ENCODE data around the gene PYM1. TPM values are rescaled to one million over a fixed set of nuclear protein-coding genes. Genes with fewer than 3 reads are reported as not detected.
"Not testable (repeated sequence)": the region's sequence is repeated elsewhere in the genome, so short reads cannot be mapped to it uniquely, and the experiment has no call there.

The PYM1 gene
- total RNA-seq, 4 donors from 2014 or later = 28.6 to 48.2 (median 43.7) TPM

DNA sequence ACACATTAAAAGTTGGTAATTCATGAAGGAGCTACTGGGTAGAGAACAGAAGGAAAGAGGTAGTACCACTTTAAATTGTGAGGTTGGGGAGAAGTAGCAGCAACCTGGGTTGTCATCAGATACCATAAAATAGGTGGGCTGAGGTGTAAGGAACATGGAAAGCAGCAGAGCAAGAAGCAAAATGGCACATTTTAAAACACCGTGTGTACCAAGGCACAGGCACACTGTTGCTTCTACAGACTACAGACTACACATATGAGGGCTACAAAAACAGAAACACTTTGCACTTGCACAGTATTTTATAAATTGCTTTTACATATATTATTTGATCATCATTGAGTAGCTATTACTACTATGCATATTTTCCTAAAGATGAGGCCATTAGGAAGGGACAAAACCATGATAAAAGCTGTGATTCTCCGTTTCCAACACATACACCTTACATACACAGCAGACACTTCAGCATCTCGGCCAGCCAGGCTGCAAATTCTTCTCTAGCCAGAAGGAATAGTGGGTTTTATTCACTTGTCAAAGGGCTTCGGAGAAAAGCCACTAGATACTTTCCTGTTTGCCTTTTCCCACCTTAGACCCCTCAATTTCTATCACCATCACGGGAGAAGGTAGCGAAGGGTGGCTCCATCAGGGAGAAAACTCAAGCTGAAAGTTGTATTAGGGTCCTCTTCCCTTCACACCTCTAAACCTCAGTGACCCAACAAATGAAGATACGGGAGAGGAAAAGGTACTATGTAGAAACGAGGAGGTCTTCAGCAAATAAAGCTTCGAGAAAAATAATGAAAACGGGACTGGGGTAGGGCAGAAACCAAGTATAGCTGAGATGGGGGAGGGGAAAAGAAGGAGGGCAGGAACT, 1.6 kb downstream of the PYM1 start:
- intact Hi-C loops (cut with DNase I) = no loop called here
- TF ChIP-seq, protein P1, sequence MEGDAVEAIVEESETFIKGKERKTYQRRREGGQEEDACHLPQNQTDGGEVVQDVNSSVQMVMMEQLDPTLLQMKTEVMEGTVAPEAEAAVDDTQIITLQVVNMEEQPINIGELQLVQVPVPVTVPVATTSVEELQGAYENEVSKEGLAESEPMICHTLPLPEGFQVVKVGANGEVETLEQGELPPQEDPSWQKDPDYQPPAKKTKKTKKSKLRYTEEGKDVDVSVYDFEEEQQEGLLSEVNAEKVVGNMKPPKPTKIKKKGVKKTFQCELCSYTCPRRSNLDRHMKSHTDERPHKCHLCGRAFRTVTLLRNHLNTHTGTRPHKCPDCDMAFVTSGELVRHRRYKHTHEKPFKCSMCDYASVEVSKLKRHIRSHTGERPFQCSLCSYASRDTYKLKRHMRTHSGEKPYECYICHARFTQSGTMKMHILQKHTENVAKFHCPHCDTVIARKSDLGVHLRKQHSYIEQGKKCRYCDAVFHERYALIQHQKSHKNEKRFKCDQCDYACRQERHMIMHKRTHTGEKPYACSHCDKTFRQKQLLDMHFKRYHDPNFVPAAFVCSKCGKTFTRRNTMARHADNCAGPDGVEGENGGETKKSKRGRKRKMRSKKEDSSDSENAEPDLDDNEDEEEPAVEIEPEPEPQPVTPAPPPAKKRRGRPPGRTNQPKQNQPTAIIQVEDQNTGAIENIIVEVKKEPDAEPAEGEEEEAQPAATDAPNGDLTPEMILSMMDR (IDR thresholded peaks at IDR 0.05) = no peak
- no peak for TF ChIP-seq POLR2A (IDR thresholded peaks at IDR 0.05)
- DNase-seq = no peak
- Histone ChIP-seq H3K9me3 (no peaks in the 10 kb centered on the region), H3K27ac (peak overlapping the region; percentile 93 to 96 (median 95)), H3K4me3 (replicated peaks in 1 of 3) (peak overlapping the region; percentile 31 to 85 (median 69)), H3K27me3 (no peaks in the 10 kb centered on the region), H3K36me3 (peaks cover 0 to 3% of the 10 kb centered on the region in 2 donors), H3K4me1 (peaks cover 4 to 31% of the 10 kb centered on the region in 2 donors)
- WGBS, 2 donors = 12 to 13% methylated on average over 10 of the region's 10 CpGs

GRCh38 chr12:55925371-55925770, 2.3 kb downstream of the PYM1 start:
- DNase-seq = no peak
- H3K27me3 ChIP-seq = no peaks in the 10 kb centered on the region
- peaks cover 0 to 23% of the 10 kb centered on the region in 2 donors for H3K4me1 ChIP-seq
- H3K27ac ChIP-seq = no peak overlapping the region
- no peak overlapping the region for H3K4me3 ChIP-seq (replicated peaks in 1 of 3)
- intact Hi-C loops (cut with DNase I) = no loop called here
- 86 to 88% methylated on average over 4 of the region's 4 CpGs for WGBS, 2 donors
- no peaks in the 10 kb centered on the region for H3K9me3 ChIP-seq
- TF ChIP-seq POLR2A (IDR thresholded peaks at IDR 0.05) = no peak
- TF ChIP-seq, protein P1 (IDR thresholded peaks at IDR 0.05) = no peak
- H3K36me3 ChIP-seq = peaks cover 0 to 3% of the 10 kb centered on the region in 2 donors

DNA sequence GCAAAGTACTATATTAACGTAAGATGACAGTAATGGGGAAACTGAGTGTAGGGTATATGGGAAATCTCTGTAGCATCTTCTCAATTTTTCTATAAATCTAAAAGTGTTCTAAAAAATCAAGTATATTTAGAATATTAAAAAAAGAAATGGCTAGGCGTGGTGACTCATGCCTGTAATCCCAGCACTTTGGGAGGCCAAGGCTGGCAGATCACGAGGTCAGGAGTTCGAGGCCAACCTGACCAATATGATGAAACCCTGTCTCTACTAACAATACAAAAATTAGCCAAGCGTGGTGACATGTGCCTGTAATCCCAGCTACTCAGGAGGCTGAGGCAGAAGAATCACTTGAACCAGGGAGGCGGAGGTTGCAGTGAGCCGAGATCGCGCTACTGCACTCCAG, 4.0 kb downstream of the PYM1 start:
- peaks cover 0 to 17% of the 10 kb centered on the region in 2 donors for H3K4me1 ChIP-seq
- H3K27ac ChIP-seq; intact Hi-C loops (cut with DNase I); DNase-seq; H3K9me3 ChIP-seq; H3K27me3 ChIP-seq; H3K36me3 ChIP-seq; H3K4me3 ChIP-seq (replicated peaks in 1 of 3): not testable (repeated sequence)
- WGBS, 2 donors = 90 to 91% methylated on average over 9 of the region's 9 CpGs

DNA sequence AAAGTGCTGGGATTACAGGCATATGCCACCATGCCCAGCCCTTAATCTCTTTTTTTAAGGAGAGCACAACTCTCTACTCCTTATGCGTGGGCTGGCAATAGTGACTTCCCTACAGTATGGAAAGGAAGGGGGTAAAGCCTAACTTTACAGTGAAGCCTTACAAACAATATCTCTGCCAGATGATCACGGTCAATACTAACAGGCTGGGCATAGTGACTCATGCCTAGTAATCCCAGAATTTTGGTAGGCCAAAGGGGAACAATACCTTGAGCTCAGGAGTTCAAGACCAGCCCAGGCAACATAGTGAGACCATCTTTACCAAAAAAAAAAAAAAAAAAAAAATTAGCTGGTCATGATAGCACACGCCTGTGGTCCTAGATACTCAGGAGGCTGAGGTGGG, 5.6 kb downstream of the PYM1 start:
- Histone ChIP-seq H3K9me3 (no peaks in the 10 kb centered on the region), H3K4me1 (peaks cover 0 to 10% of the 10 kb centered on the region in 2 donors), H3K4me3 (replicated peaks in 1 of 3) (no peak overlapping the region), H3K27me3 (no peaks in the 10 kb centered on the region), H3K27ac (no peak overlapping the region), H3K36me3 (peaks cover 0 to 3% of the 10 kb centered on the region in 2 donors)
- TF ChIP-seq, protein P1 (IDR thresholded peaks at IDR 0.05) = no peak
- TF ChIP-seq POLR2A (IDR thresholded peaks at IDR 0.05) = no peak
- 89 to 96% methylated on average over 3 of the region's 3 CpGs for WGBS, 2 donors
- no peak for DNase-seq
- intact Hi-C loops (cut with DNase I) = no loop called here

- H3K9me3 ChIP-seq; DNase-seq; H3K27me3 ChIP-seq; H3K36me3 ChIP-seq; H3K27ac ChIP-seq; intact Hi-C loops (cut with DNase I); H3K4me3 ChIP-seq (replicated peaks in 1 of 3): not testable (repeated sequence)
- WGBS, 2 donors = 94 to 96% methylated on average over 3 of the region's 3 CpGs
- peaks cover 7 to 12% of the 10 kb centered on the region in 2 donors for H3K4me1 ChIP-seq
Measured at GRCh38 chr12:55919032-55919431, 8.7 kb downstream of the PYM1 start.

DNA sequence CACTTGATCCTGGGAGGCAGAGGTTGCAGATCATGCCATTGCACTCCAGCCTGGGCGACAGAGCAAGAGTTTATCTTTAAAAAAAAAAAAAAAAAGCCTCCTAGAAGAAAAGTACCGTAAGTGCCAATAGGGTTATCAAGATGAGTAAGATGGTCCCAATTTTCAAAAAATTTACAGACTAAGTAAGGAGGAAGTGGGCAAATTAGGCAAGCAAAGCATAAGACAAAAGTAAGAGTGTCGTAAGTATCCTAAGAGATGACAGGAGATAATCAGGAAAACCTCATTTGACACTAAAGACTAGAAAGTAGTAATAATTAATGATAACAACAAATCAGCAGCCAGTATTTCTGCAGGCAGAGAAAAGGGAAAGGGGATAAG, 12.2 kb downstream of the PYM1 start:
- no peak overlapping the region for H3K27ac ChIP-seq
- no peaks in the 10 kb centered on the region for H3K36me3 ChIP-seq
- H3K4me3 ChIP-seq (replicated peaks in 1 of 3) = no peak overlapping the region
- no peak for DNase-seq
- intact Hi-C loops (cut with DNase I) = no loop called here
- H3K9me3 ChIP-seq = no peaks in the 10 kb centered on the region
- whole genome bisulfite sequencing, 2 donors = 88 to 93% methylated on average over 3 of the region's 3 CpGs
- TF ChIP-seq, protein P1 (IDR thresholded peaks at IDR 0.05) = no peak
- TF ChIP-seq POLR2A (IDR thresholded peaks at IDR 0.05) = no peak
- H3K4me1 ChIP-seq = peaks cover 7 to 26% of the 10 kb centered on the region in 2 donors
- H3K27me3 ChIP-seq = no peaks in the 10 kb centered on the region

Data from thyroid gland (tissue), 4 donors.